GM12865 (cell line): Measurements from ENCODE around the gene CDC25C.

Experiments used
- DNase-seq: peaks from one replicate; pipeline ENCODE4 v3.0.0; 2010; ENCODE audit warnings: low read depth
- H3K4me3 ChIP-seq: 2 replicates; pipeline ENCODE4 v1.5.1; 2011; ENCODE audit warnings: mild to moderate bottlenecking, low read depth, low read length, control low read depth
- TF ChIP-seq, protein P1 (sequence below): IDR thresholded peaks from 2 replicates; pipeline ENCODE4 v1.5.1; 2011; ENCODE audit warnings: low read length, control low read depth, low read depth, inconsistent platforms; ENCODE audit not compliant: insufficient read depth; ENCODE audit errors: missing control alignments

The CDC25C gene

DNA sequence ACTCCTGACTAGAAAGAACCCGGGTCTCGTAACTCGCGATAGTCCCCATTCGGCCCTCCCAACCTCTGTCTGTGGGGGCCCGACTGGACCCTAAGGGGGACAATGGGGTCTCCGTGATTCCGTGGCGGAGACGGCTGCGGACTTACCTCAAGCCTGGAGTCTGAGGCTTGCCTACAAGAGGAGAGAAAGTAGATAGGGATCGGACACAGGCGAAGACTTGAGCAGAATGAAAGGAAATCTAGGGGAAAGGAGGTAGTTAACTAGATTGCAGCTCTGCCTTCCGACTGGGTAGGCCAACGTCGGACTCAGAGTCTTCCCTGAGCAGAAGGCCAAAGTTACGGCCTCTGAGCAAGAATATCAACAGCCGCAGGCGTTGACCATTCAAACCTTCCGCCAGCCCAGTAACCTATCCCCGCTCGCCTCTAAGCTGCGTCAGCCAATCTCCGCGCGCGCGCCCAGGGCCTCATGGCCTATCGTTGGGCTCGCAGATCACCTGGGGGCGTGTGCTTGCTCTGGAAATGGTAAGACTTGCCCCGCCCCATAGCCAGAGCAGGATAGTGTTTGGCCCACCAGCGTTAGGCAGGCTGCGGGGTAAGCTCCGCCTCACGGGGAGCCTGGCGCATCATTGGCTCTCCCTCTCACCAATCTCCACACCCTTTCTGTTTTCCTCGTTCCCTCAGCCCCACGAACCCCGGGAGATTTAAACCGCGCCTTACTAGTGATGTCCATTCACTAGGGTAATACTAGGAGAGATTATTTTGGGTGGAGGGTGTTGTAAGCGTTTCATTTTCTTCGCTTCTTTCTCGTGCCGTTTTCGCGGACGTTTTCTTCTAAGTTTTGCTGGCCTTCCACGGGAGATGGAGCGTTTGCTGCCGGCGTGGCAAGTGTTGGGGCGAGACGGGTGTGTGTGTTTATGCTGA, at the start of gene CDC25C:
TSS of gene CDC25C (minus strand) at position 356 of the 920 bp plus-strand sequence. CDS start 624 bp downstream, outside the sequence.
- peak within 1 kb of the TSS; percentile 74 for H3K4me3 ChIP-seq
- TF ChIP-seq, protein P1, sequence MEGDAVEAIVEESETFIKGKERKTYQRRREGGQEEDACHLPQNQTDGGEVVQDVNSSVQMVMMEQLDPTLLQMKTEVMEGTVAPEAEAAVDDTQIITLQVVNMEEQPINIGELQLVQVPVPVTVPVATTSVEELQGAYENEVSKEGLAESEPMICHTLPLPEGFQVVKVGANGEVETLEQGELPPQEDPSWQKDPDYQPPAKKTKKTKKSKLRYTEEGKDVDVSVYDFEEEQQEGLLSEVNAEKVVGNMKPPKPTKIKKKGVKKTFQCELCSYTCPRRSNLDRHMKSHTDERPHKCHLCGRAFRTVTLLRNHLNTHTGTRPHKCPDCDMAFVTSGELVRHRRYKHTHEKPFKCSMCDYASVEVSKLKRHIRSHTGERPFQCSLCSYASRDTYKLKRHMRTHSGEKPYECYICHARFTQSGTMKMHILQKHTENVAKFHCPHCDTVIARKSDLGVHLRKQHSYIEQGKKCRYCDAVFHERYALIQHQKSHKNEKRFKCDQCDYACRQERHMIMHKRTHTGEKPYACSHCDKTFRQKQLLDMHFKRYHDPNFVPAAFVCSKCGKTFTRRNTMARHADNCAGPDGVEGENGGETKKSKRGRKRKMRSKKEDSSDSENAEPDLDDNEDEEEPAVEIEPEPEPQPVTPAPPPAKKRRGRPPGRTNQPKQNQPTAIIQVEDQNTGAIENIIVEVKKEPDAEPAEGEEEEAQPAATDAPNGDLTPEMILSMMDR: no peak
- DNase-seq: peak; percentile 99

DNA sequence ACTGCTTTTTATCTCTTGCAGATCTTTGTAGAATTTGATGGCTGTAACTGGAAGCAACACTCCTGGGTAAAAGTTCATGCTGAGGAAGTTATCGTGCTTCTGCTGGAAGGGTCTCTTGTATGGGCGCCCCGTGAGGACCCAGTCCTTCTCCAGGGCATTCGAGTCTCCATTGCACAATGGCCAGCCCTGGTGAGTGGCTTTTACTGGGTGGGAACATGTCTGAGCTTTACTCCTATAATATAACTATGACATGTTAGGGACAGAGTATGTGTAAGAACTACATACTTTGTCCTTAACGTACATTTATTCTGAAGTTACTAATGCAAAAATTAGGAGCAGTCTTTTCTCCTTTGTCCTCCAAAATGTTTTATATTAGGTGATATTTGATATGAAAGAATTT, 41.0 kb upstream of the CDC25C start:
- no peak for DNase-seq
- TF ChIP-seq, protein P1: no peak
- H3K4me3 ChIP-seq: no peak overlapping the region

DNA sequence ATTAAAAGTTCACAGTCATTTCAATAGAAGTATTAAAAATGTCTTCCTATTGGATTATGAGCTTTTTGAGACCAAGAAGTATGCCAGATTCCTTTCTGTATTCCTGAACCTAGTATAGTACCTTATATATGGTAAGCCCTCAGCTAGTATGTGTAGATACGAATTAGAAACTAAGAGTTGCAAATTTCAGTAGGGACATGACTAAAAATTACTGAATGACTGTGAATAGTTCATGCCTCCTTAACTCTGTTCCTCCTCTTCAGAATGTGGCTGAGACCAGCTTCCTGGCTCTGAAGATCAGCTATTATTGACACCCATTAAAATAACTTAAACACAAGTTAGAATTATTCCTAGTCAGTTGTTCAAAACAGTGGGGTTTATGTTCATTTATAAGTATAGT, 40.6 kb upstream of the CDC25C start:
- TF ChIP-seq, protein P1: no peak
- peak; percentile 49 for DNase-seq
- H3K4me3 ChIP-seq: no peak overlapping the region

GRCh38 chr5:138371454-138371853, 39.9 kb upstream of the CDC25C start:
- TF ChIP-seq, protein P1: no peak
- DNase-seq: no peak
- H3K4me3 ChIP-seq: no peak overlapping the region

- no peak for DNase-seq
- TF ChIP-seq, protein P1: no peak
These were observed 38.9 kb upstream of the CDC25C start for GRCh38 chr5:138370537-138370936.

DNA sequence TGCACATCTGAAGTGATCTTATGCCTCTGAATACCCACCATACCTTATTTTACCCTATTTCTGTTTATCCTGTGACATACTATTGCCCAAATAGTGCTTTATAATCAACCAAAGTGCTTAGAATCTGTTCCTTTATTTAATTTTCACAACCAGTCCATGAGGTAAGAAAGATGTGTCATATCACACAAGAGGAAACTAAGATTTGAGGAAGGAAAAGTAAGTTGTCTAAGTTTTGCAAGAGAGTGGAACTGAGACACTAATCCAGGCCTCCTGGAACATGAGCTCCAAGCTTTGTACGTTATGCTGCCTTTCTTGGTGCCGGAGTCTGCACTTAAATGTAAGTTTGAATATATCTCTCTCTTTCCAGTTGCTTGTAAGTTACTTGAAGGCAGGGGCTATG, 38.1 kb upstream of the CDC25C start:
- H3K4me3 ChIP-seq: no peak overlapping the region
- no peak for DNase-seq
- TF ChIP-seq, protein P1: no peak

More at GRCh38 chr5:138370537-138370936, 38.9 kb upstream of the CDC25C start:
- H3K4me3 ChIP-seq: no peak overlapping the region
